PFSK-1 (cell line): ENCODE measurements around the gene CLEC16A.

Source experiments
- FOXP2 ChIP-seq: optimal IDR thresholded peaks from 2 replicates; pipeline ENCODE3; 2011; ENCODE audit warnings: borderline replicate concordance, control low read depth, inconsistent platforms; ENCODE audit not compliant: insufficient read depth; ENCODE audit errors: extremely low read length, extremely low read depth
- POLR2AphosphoS5 ChIP-seq: IDR thresholded peaks from 2 replicates; pipeline ENCODE4 v1.6.1; 2012; ENCODE audit warnings: low read depth, mild to moderate bottlenecking, control low read depth, low read length, moderate library complexity
- REST ChIP-seq, 2 experiments: IDR thresholded peaks; 2 replicates each; pipeline versions ENCODE4 v1.6.1 to v1.8.0; 2011 to 2012; ENCODE audit warnings: low read depth in 2 of 2, low read length in 2 of 2, control low read depth in 1 of 2, inconsistent platforms in 1 of 2, mild to moderate bottlenecking in 1 of 2, moderate library complexity in 1 of 2; ENCODE audit not compliant: insufficient read depth in 1 of 2
- TAF1 ChIP-seq: IDR thresholded peaks from 2 replicates; pipeline ENCODE4 v1.6.1; 2012; ENCODE audit warnings: low read length, control low read depth, borderline replicate concordance; ENCODE audit not compliant: insufficient read depth

GRCh38 chr16:11161974-11162373 is 217.6 kb downstream of the CLEC16A start:
- TF ChIP-seq REST (IDR thresholded peaks at IDR 0.05; ENCODE audit: insufficient read depth in 1 of 2, low read depth in 2 of 2, low read length in 2 of 2) (no peak), POLR2AphosphoS5 (no peak), TAF1 (no peak), FOXP2 (no peak)
